ENCODE results near the gene DYNC1I2. TPM values are rescaled to one million over a fixed set of nuclear protein-coding genes. Genes with fewer than 3 reads are reported as not detected.

DYNC1I2 gene
- total and polyA plus RNA-seq, 2 donors (not counting 3 experiments of a cell fraction or from before 2014, with no cell fraction given) = 131 to 138 TPM

- intact Hi-C loops (cut with micrococcal nuclease) (no loop called here), dilution Hi-C loops (cut with MboI; ENCODE audit: extremely low pct_ligation_motif_present, low sequenced_read_pairs) (no loop called here)
- no TSS peak for BruUV-seq (replicated peaks)
- Histone ChIP-seq H2AFZ (ENCODE audit: low read depth, low read length) (no peak overlapping the region), H3K4me1 (ENCODE audit: control insufficient read depth, extremely low read depth, insufficient read depth, low read length) (no peaks in the 10 kb centered on the region), H3K4me2 (ENCODE audit: insufficient read depth, low read length) (no peak overlapping the region), H3K9me3 (replicated peaks; ENCODE audit: control insufficient read depth, insufficient read depth, low read length) (no peaks in the 10 kb centered on the region), H3K9ac (replicated peaks; ENCODE audit: extremely low read depth, insufficient read depth, low read length) (no peak overlapping the region), H3K27ac (ENCODE audit: insufficient read depth, low read depth, low read length) (no peak overlapping the region), H4K20me1 (replicated peaks; ENCODE audit: control insufficient read depth, extremely low read depth, insufficient read depth, low read length) (no peaks in the 10 kb centered on the region), H3K4me3 (replicated peaks in 1 of 3; ENCODE audit: insufficient read depth in 1 of 3, low read depth in 1 of 3, low read length in 3 of 3) (no peak overlapping the region), H3K79me2 (ENCODE audit: control insufficient read depth, insufficient read depth, low read length) (no peaks in the 10 kb centered on the region), H3K36me3 (ENCODE audit: control insufficient read depth in 2 of 2, extremely low read depth in 1 of 2, insufficient read depth in 2 of 2, low read length in 2 of 2) (no peaks in the 10 kb centered on the region), H3K9me1 (replicated peaks; ENCODE audit: control insufficient read depth, extremely low read depth, insufficient read depth, low read length) (no peaks in the 10 kb centered on the region), H3K27me3 (ENCODE audit: control insufficient read depth in 2 of 2, insufficient read depth in 2 of 2, low read length in 2 of 2) (peaks cover 4 to 5% of the 10 kb centered on the region in 2 experiments)
- no peak for TF ChIP-seq JUN (IDR thresholded peaks at IDR 0.05; ENCODE audit: borderline replicate concordance, insufficient read depth, insufficient read length, low read depth)
- FAIRE-seq (no peak), DNase-seq (ENCODE audit: low read depth, low spot score) (no peak)
- CTCF ChIA-PET = no interaction called here
- POLR2A ChIA-PET = no interaction called here
Measured at GRCh38 chr2:171678619-171679018, 8.7 kb upstream of the DYNC1I2 start.

GRCh38 chr2:171688129-171688465, 828 bp downstream of the DYNC1I2 start:
- Histone ChIP-seq H3K9ac (replicated peaks; ENCODE audit: extremely low read depth, insufficient read depth, low read length) (peak overlapping the region; percentile 94), H4K20me1 (replicated peaks; ENCODE audit: control insufficient read depth, extremely low read depth, insufficient read depth, low read length) (no peaks in the 10 kb centered on the region), H3K27me3 (ENCODE audit: control insufficient read depth in 2 of 2, insufficient read depth in 2 of 2, low read length in 2 of 2) (peaks cover 0 to 4% of the 10 kb centered on the region in 2 experiments), H3K9me3 (replicated peaks; ENCODE audit: control insufficient read depth, insufficient read depth, low read length) (no peaks in the 10 kb centered on the region), H3K27ac (ENCODE audit: insufficient read depth, low read depth, low read length) (peak overlapping the region; percentile 75), H3K36me3 (ENCODE audit: control insufficient read depth in 2 of 2, extremely low read depth in 1 of 2, insufficient read depth in 2 of 2, low read length in 2 of 2) (peaks cover 0 to 9% of the 10 kb centered on the region in 2 experiments), H2AFZ (ENCODE audit: low read depth, low read length) (peak overlapping the region; percentile 82), H3K9me1 (replicated peaks; ENCODE audit: control insufficient read depth, extremely low read depth, insufficient read depth, low read length) (no peaks in the 10 kb centered on the region), H3K4me3 (replicated peaks in 1 of 3; ENCODE audit: insufficient read depth in 1 of 3, low read depth in 1 of 3, low read length in 3 of 3) (peak overlapping the region; percentile 84 to 97 (median 96)), H3K79me2 (ENCODE audit: control insufficient read depth, insufficient read depth, low read length) (peaks cover 55% of the 10 kb centered on the region), H3K4me1 (ENCODE audit: control insufficient read depth, extremely low read depth, insufficient read depth, low read length) (peaks cover 5% of the 10 kb centered on the region), H3K4me2 (ENCODE audit: insufficient read depth, low read length) (peak overlapping the region; percentile 94)
- DNase-seq (ENCODE audit: low read depth, low spot score) (no peak), FAIRE-seq (no peak)
- no peak for TF ChIP-seq MAX (IDR thresholded peaks at IDR 0.05; ENCODE audit: insufficient read depth, insufficient read length)
- no peak for TF ChIP-seq POLR2A (IDR thresholded peaks at IDR 0.05; ENCODE audit: low read depth, low read length)
- CTCF ChIA-PET = interaction anchor here (0.7 to 2.5 kb wide), 8 partner anchors 13 to 439 kb away, joined by 3 to 14 read pairs (median 6); no protein-coding TSS in a partner anchor
- BruUV-seq (replicated peaks) = no TSS peak
- intact Hi-C loops (cut with micrococcal nuclease) (loop anchor here (5.0 kb wide), 2 partner anchors 116 to 414 kb away; partner anchors contain the start of gene DLX2), dilution Hi-C loops (cut with MboI; ENCODE audit: extremely low pct_ligation_motif_present, low sequenced_read_pairs) (no loop called here)
- POLR2A ChIA-PET = interaction anchor here (0.5 kb wide), 1 partner anchor 322 kb away, joined by 3 read pairs; no protein-coding TSS in a partner anchor
